EL (cell line): Measurements from ENCODE around the gene NBPF1.
A peak's percentile ranks its signal among the peaks of the same experiment; 100 is the strongest.
"Not testable (repeated sequence)": the region's sequence is repeated elsewhere in the genome, so short reads cannot be mapped to it uniquely, and the experiment has no call there.

Source experiments
- DNase-seq: peaks from one replicate; pipeline ENCODE4 v3.0.0-alpha.2; 2016

The NBPF1 gene

GRCh38 chr1:16540421-16540893, 72.9 kb downstream of the NBPF1 start:
- DNase-seq, result not testable (repeated sequence)

GRCh38 chr1:16537528-16537927, 75.8 kb downstream of the NBPF1 start:
- DNase-seq, result not testable (repeated sequence)

GRCh38 chr1:16536796-16537195, 76.6 kb downstream of the NBPF1 start:
- not testable (repeated sequence) for DNase-seq

- not testable (repeated sequence) for DNase-seq
Measured at GRCh38 chr1:16535898-16536297, 77.5 kb downstream of the NBPF1 start.

- peak; percentile 18 for DNase-seq
Measured at GRCh38 chr1:16535487-16535886, 77.9 kb downstream of the NBPF1 start.

GRCh38 chr1:16534829-16535456, 78.4 kb downstream of the NBPF1 start:
- DNase-seq, result peak; percentile 86

GRCh38 chr1:16534239-16534828, 79.0 kb downstream of the NBPF1 start:
- DNase-seq, result peak; percentile 8

GRCh38 chr1:16532235-16532991, 81.0 kb downstream of the NBPF1 start:
- DNase-seq, result not testable (repeated sequence)

GRCh38 chr1:16528338-16528737, 85.0 kb downstream of the NBPF1 start:
- DNase-seq, result not testable (repeated sequence)

- not testable (repeated sequence) for DNase-seq
Measured at GRCh38 chr1:16525769-16526168, 87.6 kb downstream of the NBPF1 start.

GRCh38 chr1:16521679-16522078, 91.7 kb downstream of the NBPF1 start:
- DNase-seq, result not testable (repeated sequence)

- no peak for DNase-seq
Measured at GRCh38 chr1:16521288-16521583, 92.1 kb downstream of the NBPF1 start.

- DNase-seq, result not testable (repeated sequence)
Measured at GRCh38 chr1:16520435-16521287, 92.7 kb downstream of the NBPF1 start.

- not testable (repeated sequence) for DNase-seq
Measured at GRCh38 chr1:16519255-16519951, 94.0 kb downstream of the NBPF1 start.

- DNase-seq, result not testable (repeated sequence)
Measured at GRCh38 chr1:16518913-16519254, 94.5 kb downstream of the NBPF1 start.

GRCh38 chr1:16516694-16517410, 96.5 kb downstream of the NBPF1 start:
- not testable (repeated sequence) for DNase-seq

GRCh38 chr1:16514107-16515055, 99.0 kb downstream of the NBPF1 start, which contains the start of gene RNU1-1:
RNU1-1 (minus strand) TSS chr1:16514285.
- peak; percentile 79 for DNase-seq

GRCh38 chr1:16513412-16514106, 99.8 kb downstream of the NBPF1 start:
- DNase-seq, result peak; percentile 97

- not testable (repeated sequence) for DNase-seq
Measured at GRCh38 chr1:16512624-16513411, 100.5 kb downstream of the NBPF1 start.
